Thyroid gland (tissue), 4 donors: ENCODE data around the gene TUBB4A. TPM values are rescaled to one million over a fixed set of nuclear protein-coding genes. Genes with fewer than 3 reads are reported as not detected.
A peak's percentile ranks its signal among the peaks of the same experiment; 100 is the strongest.

Experiments
- DNase-seq, 2 donors: peaks; one replicate each; pipeline ENCODE4 v3.0.0-alpha.2; 2019
- H3K27ac ChIP-seq, 3 donors: fragments of 200-600 bp; sonication (generic); 1 replicate in 2 of 3; 2 replicates in 1 of 3; pipeline ENCODE4 v1.5.1; 2016 to 2019; ENCODE audit warnings: mild to moderate bottlenecking in 1 of 3, moderate library complexity in 1 of 3
- H3K27me3 ChIP-seq: fragments of 200-600 bp; sonication (generic); one replicate; pipeline ENCODE4 v1.5.1; 2019
- H3K36me3 ChIP-seq, 2 donors: fragments of 200-600 bp; sonication (generic); one replicate each; pipeline ENCODE4 v1.5.1; 2016 to 2019
- H3K4me1 ChIP-seq, 2 donors: fragments of 200-600 bp; sonication (generic); one replicate each; pipeline ENCODE4 v1.5.1; 2017 to 2019
- H3K4me3 ChIP-seq, 3 donors: fragments of 200-600 bp; sonication (generic); replicated peaks in 1 of 3; 1 replicate in 2 of 3; 2 replicates in 1 of 3; pipeline ENCODE4 v1.5.1; 2016; ENCODE audit warnings: mild to moderate bottlenecking in 1 of 3
- H3K9me3 ChIP-seq: fragments of 200-600 bp; sonication (generic); one replicate; pipeline ENCODE4 v1.5.1; 2017
- POLR2A ChIP-seq, 2 donors: fragments of 450-650 bp; IDR thresholded peaks; one replicate each; pipeline ENCODE4 v1.6.1; 2017; ENCODE audit warnings: antibody characterized with exemption in 2 of 2, mild to moderate bottlenecking in 2 of 2, moderate library complexity in 1 of 2
- WGBS, 2 donors: methylation state at CpG; one replicate each; pipeline ENCODE4 v1.1.5; 2017; 5-methylcytosine and 5-hydroxymethylcytosine counted together
- intact Hi-C: fragments of 100-400 bp; cut with DNase I; formaldehyde crosslinking; loops from one replicate; pipeline ENCODE4 v1.15.1; 2023
- total RNA-seq, 4 donors: library from RNA; depleted of rRNA; stranded (reverse); fragments of >200 nt; gene quantifications; one replicate each; pipeline ENCODE4 v1.2.3, GENCODE V29; 2016
- TF ChIP-seq, protein P1 (sequence below), 6 experiments: fragments of 200-600 bp in 3 of 6; fragments of 450-650 bp in 3 of 6; sonication (generic) in 3 of 6; IDR thresholded peaks; one replicate each; pipeline ENCODE4 v1.5.1; 2016 to 2019; ENCODE audit warnings: antibody characterized with exemption in 6 of 6, mild to moderate bottlenecking in 2 of 6, inconsistent platforms in 1 of 6, moderate library complexity in 1 of 6

The TUBB4A gene
- total RNA-seq, 4 donors from 2014 or later: 0.22 to 0.67 (median 0.59) TPM; not detected in 1

DNA sequence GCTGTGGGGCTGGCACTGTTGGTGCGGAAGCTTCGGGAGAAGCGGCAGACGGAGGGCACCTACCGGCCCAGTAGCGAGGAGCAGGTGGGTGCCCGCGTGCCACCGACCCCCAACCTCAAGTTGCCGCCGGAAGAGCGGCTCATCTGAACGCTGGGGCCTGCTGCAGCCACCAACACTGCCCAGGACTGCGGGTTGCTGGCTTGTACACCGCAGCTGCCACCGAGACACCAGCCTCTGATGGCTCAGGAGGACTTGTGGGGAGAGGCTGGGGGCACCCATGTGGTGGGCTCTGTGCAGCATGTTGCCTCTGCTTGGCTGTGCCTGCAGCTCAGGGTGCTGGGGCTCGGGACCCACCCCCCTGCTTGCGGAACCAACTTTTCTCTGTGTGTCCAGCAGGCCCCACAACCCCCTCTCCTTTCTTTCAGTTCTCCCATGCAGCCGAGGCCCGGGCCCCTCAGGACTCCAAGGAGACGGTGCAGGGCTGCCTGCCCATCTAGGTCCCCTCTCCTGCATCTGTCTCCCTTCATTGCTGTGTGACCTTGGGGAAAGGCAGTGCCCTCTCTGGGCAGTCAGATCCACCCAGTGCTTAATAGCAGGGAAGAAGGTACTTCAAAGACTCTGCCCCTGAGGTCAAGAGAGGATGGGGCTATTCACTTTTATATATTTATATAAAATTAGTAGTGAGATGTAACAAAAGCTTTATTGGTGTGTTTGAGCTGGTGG is 35.4 kb downstream of the TUBB4A start:
- Histone ChIP-seq H3K9me3 (no peaks in the 10 kb centered on the region), H3K4me3 (no peak overlapping the region), H3K27me3 (no peaks in the 10 kb centered on the region), H3K4me1 (peaks cover 0 to 13% of the 10 kb centered on the region in 2 donors), H3K27ac (no peak overlapping the region), H3K36me3 (peaks cover 0 to 5% of the 10 kb centered on the region in 2 donors)
- TF ChIP-seq, protein P1, sequence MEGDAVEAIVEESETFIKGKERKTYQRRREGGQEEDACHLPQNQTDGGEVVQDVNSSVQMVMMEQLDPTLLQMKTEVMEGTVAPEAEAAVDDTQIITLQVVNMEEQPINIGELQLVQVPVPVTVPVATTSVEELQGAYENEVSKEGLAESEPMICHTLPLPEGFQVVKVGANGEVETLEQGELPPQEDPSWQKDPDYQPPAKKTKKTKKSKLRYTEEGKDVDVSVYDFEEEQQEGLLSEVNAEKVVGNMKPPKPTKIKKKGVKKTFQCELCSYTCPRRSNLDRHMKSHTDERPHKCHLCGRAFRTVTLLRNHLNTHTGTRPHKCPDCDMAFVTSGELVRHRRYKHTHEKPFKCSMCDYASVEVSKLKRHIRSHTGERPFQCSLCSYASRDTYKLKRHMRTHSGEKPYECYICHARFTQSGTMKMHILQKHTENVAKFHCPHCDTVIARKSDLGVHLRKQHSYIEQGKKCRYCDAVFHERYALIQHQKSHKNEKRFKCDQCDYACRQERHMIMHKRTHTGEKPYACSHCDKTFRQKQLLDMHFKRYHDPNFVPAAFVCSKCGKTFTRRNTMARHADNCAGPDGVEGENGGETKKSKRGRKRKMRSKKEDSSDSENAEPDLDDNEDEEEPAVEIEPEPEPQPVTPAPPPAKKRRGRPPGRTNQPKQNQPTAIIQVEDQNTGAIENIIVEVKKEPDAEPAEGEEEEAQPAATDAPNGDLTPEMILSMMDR (IDR thresholded peaks at IDR 0.05): no peak
- TF ChIP-seq POLR2A (IDR thresholded peaks at IDR 0.05): no peak
- intact Hi-C loops: no loop called here
- 85 to 96% methylated on average over 7 to 21 of the region's 21 CpGs for WGBS, 2 donors
- DNase-seq: no peak

DNA sequence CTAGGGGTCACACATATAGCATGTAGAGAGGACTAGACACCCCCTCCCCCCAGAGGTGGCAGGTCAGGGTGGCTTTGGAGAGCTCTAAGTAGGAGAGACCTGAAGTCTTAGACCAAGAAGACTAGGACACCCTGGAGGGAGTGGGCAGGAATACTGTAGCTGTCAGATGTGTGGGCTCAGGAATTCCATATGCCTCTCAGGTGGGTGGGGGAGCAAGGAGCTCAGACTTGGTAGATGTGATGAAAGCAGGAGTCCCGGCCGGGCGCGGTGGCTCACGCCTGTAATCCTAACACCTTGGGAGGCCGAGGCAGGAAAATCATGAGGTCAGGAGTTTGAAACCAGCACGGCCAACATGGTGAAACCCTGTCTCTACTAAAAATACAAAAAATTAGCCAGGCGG is 36.4 kb downstream of the TUBB4A start:
- intact Hi-C loops: no loop called here

GRCh38 chr19:6465006-6465405 is 37.1 kb downstream of the TUBB4A start:
- H3K27me3 ChIP-seq: no peaks in the 10 kb centered on the region
- H3K27ac ChIP-seq: peak overlapping the region in 1 of 3 donors; percentile 16
- intact Hi-C loops: no loop called here
- DNase-seq: peak; percentile 24 to 29
- H3K9me3 ChIP-seq: no peaks in the 10 kb centered on the region
- TF ChIP-seq POLR2A (IDR thresholded peaks at IDR 0.05): no peak
- TF ChIP-seq, protein P1 (IDR thresholded peaks at IDR 0.05): no peak
- peaks cover 0 to 13% of the 10 kb centered on the region in 2 donors for H3K4me1 ChIP-seq
- peaks cover 0 to 5% of the 10 kb centered on the region in 2 donors for H3K36me3 ChIP-seq
- WGBS, 2 donors: 17 to 23% methylated on average over 9 of the region's 9 CpGs
- H3K4me3 ChIP-seq: peak overlapping the region; percentile 43 to 72 (median 46)

More for the DNA sequence above, 36.4 kb downstream of the TUBB4A start:
- H3K36me3 ChIP-seq: peaks cover 0 to 5% of the 10 kb centered on the region in 2 donors
- WGBS, 2 donors: 94 to 98% methylated on average over 7 to 8 of the region's 8 CpGs
- TF ChIP-seq, protein P1 (IDR thresholded peaks at IDR 0.05): no peak
- no peak for TF ChIP-seq POLR2A (IDR thresholded peaks at IDR 0.05)
- H3K4me1 ChIP-seq: peaks cover 0 to 13% of the 10 kb centered on the region in 2 donors
- H3K4me3 ChIP-seq: no peak overlapping the region
- H3K9me3 ChIP-seq: no peaks in the 10 kb centered on the region
- DNase-seq: no peak
- H3K27me3 ChIP-seq: no peaks in the 10 kb centered on the region
- no peak overlapping the region for H3K27ac ChIP-seq

GRCh38 chr19:6464070-6464873 is 37.8 kb downstream of the TUBB4A start, which contains the start of gene CRB3:
TSS of gene CRB3 (plus strand) at chr19:6464271. CDS start at chr19:6464702, 431 bp downstream.
- peak; percentile 96 for DNase-seq
- TF ChIP-seq, protein P1 (IDR thresholded peaks at IDR 0.05): peak in 2 of 6 experiments; percentile 2 to 9
- TF ChIP-seq POLR2A (IDR thresholded peaks at IDR 0.05): peak in 1 of 2 donors; percentile 72
- Histone ChIP-seq H3K9me3 (no peaks in the 10 kb centered on the region), H3K4me3 (peak within 1 kb of the TSS; percentile 43 to 72 (median 46)), H3K4me1 (peaks cover 0 to 13% of the 10 kb centered on the region in 2 donors), H3K27me3 (no peaks in the 10 kb centered on the region), H3K27ac (peak within 1 kb of the TSS in 1 of 3 donors; percentile 16), H3K36me3 (peaks cover 0 to 5% of the 10 kb centered on the region in 2 donors)
- 2 to 3% methylated on average over 11 to 38 of the region's 65 CpGs for WGBS, 2 donors
- intact Hi-C loops: no loop called here
